SK-N-SH (cell line): ENCODE data around the gene ARHGAP4. TPM values are rescaled to one million over a fixed set of nuclear protein-coding genes. Genes with fewer than 3 reads are reported as not detected.

ENCODE experiments used
- EP300 ChIP-seq, 2 experiments: IDR thresholded peaks; 2 replicates each; pipeline versions ENCODE4 v1.4.0 to v1.6.1; 2012; ENCODE audit warnings: borderline replicate concordance in 1 of 2, low read depth in 1 of 2, low read length in 1 of 2
- GABPA ChIP-seq: IDR thresholded peaks from 2 replicates; pipeline ENCODE4 v1.4.0; 2012; ENCODE audit warnings: low read depth, mild to moderate bottlenecking
- IRF3 ChIP-seq: fragments of 150-350 bp; IDR thresholded peaks from 2 replicates; pipeline ENCODE4 v1.6.1; 2016; ENCODE audit warnings: mild to moderate bottlenecking, low read depth, low read length
- NFIC ChIP-seq: IDR thresholded peaks from 2 replicates; pipeline ENCODE4 v1.4.0; 2012; ENCODE audit warnings: borderline replicate concordance
- NRF1 ChIP-seq: IDR thresholded peaks from 2 replicates; pipeline ENCODE4 v1.6.1; 2012; ENCODE audit warnings: low read depth, mild to moderate bottlenecking, low read length
- POLR2AphosphoS5 ChIP-seq: IDR thresholded peaks from 2 replicates; pipeline ENCODE4 v1.6.1; 2012; ENCODE audit warnings: low read depth, low read length
- RAD21 ChIP-seq: IDR thresholded peaks from 2 replicates; pipeline ENCODE4 v1.6.1; 2012; ENCODE audit warnings: mild to moderate bottlenecking, low read length
- REST ChIP-seq: IDR thresholded peaks from 2 replicates; pipeline ENCODE4 v1.6.1; 2012; ENCODE audit warnings: mild to moderate bottlenecking, low read depth, low read length, moderate library complexity
- RXRA ChIP-seq: IDR thresholded peaks from 2 replicates; pipeline ENCODE4 v1.4.0; 2012; ENCODE audit warnings: low read depth, mild to moderate bottlenecking, borderline replicate concordance
- SIN3A ChIP-seq: IDR thresholded peaks from 2 replicates; pipeline ENCODE4 v1.6.1; 2012; ENCODE audit warnings: low read depth, mild to moderate bottlenecking, low read length, moderate library complexity, borderline replicate concordance
- SMC3 ChIP-seq: IDR thresholded peaks from 2 replicates; pipeline ENCODE4 v1.6.1; 2012; ENCODE audit warnings: low read depth, low read length, improper control_type of control experiment
- TAF1 ChIP-seq: IDR thresholded peaks from 2 replicates; pipeline ENCODE4 v1.6.1; 2012; ENCODE audit warnings: low read depth, mild to moderate bottlenecking, low read length, moderate library complexity, borderline replicate concordance
- TCF12 ChIP-seq: IDR thresholded peaks from 2 replicates; pipeline ENCODE4 v1.4.0; 2012
- TEAD4 ChIP-seq: IDR thresholded peaks from 2 replicates; pipeline ENCODE4 v1.4.0; 2012; ENCODE audit warnings: mild to moderate bottlenecking, borderline replicate concordance; ENCODE audit not compliant: insufficient read depth
- USF1 ChIP-seq: IDR thresholded peaks from 2 replicates; pipeline ENCODE4 v1.4.0; 2012; ENCODE audit warnings: low read depth, borderline replicate concordance
- polyA plus RNA-seq, 3 experiments: library from polyadenylated mRNA; depleted of rRNA; stranded (reverse); fragments of >200 nt; gene quantifications; 2 replicates each; pipeline ENCODE4 v1.2.3, GENCODE V29; 2012
- TF ChIP-seq, protein P1 (sequence below): fragments of 200-600 bp; sonication (generic); IDR thresholded peaks from 2 replicates; pipeline ENCODE4 v1.6.1; 2017; ENCODE audit warnings: antibody characterized with exemption, mild to moderate bottlenecking, moderate library complexity
- TF ChIP-seq, protein P2 (sequence below): IDR thresholded peaks from 2 replicates; pipeline ENCODE4; 2012

ARHGAP4 gene
- polyA plus RNA-seq, 1 of the 3 experiments (the other 2 are of a cell fraction): 1.6 TPM

DNA sequence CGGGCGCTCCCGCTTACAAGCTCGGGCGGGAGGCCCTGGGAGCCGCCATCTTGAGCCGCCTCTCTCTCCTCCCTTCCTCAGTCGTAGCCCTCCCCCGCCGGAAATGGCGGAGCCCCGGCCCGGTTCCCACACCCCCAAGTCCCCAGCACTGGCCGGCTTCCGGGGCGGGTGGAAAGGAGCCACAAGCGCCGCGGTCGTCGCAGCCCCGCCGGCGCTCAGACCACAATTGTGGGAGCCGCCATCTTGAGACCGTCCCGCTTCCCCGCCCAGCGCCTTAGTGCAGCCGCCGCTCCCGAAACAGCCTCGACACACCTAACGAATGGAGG lies 45.0 kb upstream of the ARHGAP4 start (continued):
- 0 out of 2 replicates have a peak, but pooled peaks have one; percentile 42 for TF ChIP-seq USF1
- peak; percentile 89 for TF ChIP-seq GABPA
- no peak for TF ChIP-seq RXRA
- TF ChIP-seq REST: no peak
- TF ChIP-seq SMC3: no peak
- peak; percentile 66; the same call in 1 of the 2 replicates for TF ChIP-seq TAF1
- no peak for TF ChIP-seq TCF12
- TF ChIP-seq SIN3A: no peak
- TF ChIP-seq, protein P1, sequence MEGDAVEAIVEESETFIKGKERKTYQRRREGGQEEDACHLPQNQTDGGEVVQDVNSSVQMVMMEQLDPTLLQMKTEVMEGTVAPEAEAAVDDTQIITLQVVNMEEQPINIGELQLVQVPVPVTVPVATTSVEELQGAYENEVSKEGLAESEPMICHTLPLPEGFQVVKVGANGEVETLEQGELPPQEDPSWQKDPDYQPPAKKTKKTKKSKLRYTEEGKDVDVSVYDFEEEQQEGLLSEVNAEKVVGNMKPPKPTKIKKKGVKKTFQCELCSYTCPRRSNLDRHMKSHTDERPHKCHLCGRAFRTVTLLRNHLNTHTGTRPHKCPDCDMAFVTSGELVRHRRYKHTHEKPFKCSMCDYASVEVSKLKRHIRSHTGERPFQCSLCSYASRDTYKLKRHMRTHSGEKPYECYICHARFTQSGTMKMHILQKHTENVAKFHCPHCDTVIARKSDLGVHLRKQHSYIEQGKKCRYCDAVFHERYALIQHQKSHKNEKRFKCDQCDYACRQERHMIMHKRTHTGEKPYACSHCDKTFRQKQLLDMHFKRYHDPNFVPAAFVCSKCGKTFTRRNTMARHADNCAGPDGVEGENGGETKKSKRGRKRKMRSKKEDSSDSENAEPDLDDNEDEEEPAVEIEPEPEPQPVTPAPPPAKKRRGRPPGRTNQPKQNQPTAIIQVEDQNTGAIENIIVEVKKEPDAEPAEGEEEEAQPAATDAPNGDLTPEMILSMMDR: no peak
- no peak for TF ChIP-seq EP300 (IDR thresholded peaks at IDR 0.05; ENCODE audit: borderline replicate concordance in 1 of 2, low read depth in 1 of 2, low read length in 1 of 2)
- TF ChIP-seq POLR2AphosphoS5: no peak; the same call in none of the 2 replicates
- TF ChIP-seq RAD21: no peak
- TF ChIP-seq TEAD4: 0 out of 2 replicates have a peak, but pooled peaks have one; percentile 6
- no peak for TF ChIP-seq IRF3
- TF ChIP-seq, protein P2, sequence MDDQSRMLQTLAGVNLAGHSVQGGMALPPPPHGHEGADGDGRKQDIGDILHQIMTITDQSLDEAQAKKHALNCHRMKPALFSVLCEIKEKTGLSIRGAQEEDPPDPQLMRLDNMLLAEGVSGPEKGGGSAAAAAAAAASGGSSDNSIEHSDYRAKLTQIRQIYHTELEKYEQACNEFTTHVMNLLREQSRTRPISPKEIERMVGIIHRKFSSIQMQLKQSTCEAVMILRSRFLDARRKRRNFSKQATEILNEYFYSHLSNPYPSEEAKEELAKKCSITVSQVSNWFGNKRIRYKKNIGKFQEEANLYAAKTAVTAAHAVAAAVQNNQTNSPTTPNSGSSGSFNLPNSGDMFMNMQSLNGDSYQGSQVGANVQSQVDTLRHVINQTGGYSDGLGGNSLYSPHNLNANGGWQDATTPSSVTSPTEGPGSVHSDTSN: no peak
- TF ChIP-seq NFIC: no peak
- TF ChIP-seq NRF1: no peak
